Dedifferentiated amniotic fluid mesenchymal stem cell (primary cell): ENCODE measurements around the gene RRAS2.
A peak's percentile ranks its signal among the peaks of the same experiment; 100 is the strongest.
"Not testable (repeated sequence)": the region's sequence is repeated elsewhere in the genome, so short reads cannot be mapped to it uniquely, and the experiment has no call there.

ENCODE experiments used
- DNase-seq: peaks from one replicate; pipeline ENCODE4 v3.0.0-alpha.2; 2016; ENCODE audit errors: extremely low spot score

The RRAS2 gene

GRCh38 chr11:14306481-14306880 lies 52.5 kb downstream of the RRAS2 start:
- no peak for DNase-seq

DNA sequence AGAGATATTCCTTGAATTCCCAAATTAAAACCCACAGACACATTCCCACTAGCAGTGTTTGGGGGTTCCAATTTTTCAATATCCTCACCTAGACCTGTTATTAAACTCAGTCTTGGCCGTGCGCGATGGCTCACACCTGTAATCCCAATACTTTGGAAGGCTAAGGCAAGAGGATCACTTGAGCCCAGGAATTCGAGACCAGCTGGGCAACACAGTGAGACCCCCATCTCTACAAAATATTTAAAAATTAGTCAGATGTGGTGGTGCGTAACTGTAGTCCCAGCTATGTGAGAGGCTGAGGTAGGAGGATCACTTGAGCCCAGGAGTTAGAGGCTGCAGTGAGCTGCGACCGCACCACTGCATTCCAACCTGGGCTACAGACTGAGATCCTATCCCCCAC lies 53.3 kb downstream of the RRAS2 start:
- no peak for DNase-seq

GRCh38 chr11:14304601-14305000 lies 54.4 kb downstream of the RRAS2 start:
- DNase-seq: no peak

DNA sequence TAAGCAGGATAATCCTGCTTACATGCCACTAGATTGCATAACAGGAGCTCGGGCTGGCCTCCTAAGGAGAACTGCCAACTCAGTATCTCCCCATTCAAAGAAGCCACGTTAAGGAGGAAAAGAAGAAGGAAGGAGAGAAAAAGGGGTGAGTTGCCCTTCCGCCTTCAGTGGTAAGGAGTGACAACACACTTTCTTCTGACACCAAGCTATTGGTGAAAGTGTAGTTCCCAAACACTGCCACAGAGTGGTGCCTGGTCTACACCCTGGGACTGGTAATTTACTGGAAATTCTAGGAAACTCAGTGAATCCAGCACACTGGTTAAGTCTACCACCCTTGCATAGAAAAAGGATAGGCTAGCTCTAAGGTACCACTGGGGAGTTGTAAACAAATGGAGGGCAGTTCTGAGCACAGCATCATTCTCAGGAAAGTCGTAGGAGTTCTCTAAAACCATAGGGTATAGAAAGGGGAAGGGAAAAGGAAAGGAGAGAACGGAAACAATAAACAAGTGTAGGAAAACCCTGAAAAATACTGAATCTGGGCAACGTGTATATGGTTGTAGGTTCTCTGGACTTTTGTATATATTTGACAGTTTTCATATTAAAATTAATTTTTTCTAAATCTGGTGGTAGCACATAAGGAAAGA lies 58.2 kb downstream of the RRAS2 start:
- DNase-seq: peak; percentile 73

- DNase-seq: no peak
These were observed 59.1 kb downstream of the RRAS2 start for GRCh38 chr11:14299921-14300320.

DNA sequence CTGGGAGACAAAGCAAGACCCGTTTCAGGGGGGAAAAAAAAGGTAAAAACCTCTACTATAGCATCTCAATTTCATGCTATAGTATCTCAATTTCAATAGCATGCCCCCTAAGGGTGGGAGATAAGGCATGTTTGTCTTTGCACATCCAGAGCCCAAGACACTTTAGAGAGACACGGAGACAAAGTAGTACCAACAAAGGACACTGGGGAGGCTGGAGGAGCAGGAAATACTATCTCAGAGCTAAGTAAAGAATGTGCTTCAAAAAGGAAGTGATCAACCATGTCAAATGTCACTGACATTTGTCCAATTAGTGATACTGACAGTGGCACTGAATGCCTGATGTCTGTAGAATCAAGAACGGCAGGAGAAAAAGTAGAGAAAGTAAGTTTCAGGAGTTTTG lies 68.6 kb downstream of the RRAS2 start:
- no peak for DNase-seq

DNA sequence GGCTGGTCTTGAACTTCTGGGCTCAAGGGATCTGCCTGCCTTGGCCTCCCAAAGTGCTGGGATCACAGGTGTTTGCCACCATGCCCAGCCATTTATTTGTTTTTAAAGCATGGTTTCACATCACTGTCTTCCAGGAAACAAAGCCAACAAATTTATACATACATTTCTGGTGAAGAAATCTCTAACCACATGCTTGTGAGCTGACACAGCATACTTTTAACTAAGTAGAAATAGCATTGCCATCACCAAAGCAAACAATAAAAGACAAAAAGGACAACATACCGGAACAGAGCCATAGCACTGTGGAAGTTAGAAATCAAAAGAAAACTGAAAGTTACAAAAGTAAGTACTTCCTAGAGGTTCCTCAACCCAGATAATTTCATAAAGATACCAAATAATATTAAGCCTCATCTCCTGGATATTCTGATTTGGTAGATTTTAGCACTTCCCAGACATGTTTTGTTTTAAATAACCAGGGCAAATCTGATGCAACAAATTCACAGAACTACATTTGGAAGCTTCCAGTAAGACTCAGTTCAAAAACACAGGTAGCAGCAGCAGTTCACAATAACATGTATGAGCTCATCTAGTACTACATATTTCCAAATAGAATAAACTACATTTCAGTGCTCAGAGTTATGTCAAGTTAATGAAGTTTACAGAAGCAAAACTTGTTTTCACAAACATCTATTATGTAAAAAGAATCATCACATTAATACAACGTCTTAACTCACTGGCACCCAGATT lies 70.6 kb downstream of the RRAS2 start:
- DNase-seq: peak; percentile 87

DNA sequence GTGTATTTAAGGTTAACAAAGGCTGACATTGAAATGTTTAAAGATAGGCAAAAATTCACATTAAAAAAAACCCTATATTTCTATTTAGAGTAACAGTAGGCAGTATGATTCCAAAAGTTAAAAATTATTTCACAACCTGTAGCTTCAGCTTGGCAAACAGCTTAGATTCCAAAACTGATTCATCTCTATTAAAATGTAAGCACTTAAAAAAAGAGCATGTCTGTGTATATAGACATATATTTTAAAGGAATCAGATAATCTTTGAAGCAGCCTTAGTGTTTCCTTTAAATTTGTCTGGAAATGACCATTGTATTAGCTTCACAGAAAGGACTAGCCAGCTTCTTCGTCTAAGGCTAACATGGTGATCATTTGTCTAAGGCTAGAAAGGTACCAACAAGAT lies 80.1 kb downstream of the RRAS2 start:
- DNase-seq: not testable (repeated sequence)

- DNase-seq: no peak
These were observed 83.9 kb downstream of the RRAS2 start for GRCh38 chr11:14275076-14275475.

GRCh38 chr11:14273895-14274294 lies 85.1 kb downstream of the RRAS2 start:
- no peak for DNase-seq

- DNase-seq: no peak
These were observed 88.1 kb downstream of the RRAS2 start for GRCh38 chr11:14270690-14271542.

DNA sequence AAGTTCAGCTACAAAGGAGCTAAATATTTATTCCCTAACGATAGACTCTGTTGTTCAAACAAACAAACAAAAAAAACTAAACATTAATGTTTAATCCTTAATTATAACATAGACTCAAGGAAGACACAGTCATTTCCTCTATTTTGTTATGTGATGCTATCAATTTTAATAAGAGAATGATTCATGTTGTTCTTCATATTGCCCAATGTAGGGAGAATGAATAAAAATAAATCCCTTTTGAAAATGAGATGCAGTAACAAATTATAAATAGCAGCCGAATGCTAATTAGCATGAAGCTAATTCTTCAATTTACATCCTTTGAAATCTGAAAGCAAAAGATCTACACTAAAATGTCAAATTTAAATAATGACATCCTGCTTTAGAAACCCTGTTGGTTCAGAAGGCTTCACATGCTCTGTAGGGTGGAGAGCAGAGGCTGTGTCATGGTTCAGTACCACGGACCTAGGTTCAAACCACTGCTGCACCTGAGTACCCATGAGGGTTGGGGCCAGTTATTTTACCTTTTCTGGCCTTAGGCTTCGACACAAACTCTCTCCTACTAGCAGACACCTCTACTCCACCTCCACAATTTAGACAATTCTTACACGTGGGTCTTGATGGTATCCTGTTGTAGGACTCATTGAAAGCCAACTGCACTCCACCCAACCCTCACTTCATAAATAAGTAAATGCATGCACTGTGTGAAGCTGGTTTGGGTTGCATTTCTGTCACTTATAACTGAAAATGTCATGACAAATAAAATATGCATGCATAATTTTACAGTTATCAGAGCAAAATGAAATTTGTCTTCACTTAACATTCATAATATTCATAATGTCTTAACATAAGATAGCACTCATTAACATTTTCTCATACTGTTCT lies 89.0 kb downstream of the RRAS2 start:
- no peak for DNase-seq

DNA sequence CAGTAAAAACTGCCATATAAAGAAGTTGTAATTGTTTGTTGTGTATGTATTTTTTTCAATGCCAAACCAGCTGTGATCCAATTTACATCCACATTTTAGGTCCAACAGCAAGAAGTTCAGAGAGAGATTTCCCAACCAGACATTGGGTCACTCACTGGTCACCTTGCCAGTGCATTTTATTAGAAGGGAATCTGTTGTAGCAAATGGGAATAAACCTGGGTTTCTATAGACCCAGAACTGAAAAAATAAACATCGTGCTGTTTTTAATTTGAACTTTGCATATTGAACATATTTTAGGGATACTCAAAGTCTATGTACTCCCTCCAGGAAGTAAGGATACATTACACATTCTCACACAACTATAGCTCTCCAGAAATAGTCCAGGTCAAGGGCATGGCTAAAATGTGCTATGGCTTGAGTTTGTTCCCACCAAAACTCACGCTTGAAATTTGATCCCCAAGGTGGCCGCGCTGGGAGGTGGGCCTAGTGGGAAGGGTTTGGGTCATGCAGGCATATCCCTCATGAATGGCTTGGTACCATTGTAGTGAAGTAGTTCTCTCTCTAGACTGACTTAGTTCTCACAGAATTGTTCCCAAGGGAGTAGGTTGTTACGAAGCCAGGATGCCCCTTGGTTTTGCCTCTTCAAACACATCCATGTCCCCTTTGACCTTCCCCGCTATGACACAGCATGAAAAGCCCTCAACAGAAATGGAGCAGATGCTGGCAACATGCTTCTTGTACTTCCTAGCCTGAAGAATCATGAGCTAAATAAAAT lies 90.9 kb downstream of the RRAS2 start:
- DNase-seq: no peak

DNA sequence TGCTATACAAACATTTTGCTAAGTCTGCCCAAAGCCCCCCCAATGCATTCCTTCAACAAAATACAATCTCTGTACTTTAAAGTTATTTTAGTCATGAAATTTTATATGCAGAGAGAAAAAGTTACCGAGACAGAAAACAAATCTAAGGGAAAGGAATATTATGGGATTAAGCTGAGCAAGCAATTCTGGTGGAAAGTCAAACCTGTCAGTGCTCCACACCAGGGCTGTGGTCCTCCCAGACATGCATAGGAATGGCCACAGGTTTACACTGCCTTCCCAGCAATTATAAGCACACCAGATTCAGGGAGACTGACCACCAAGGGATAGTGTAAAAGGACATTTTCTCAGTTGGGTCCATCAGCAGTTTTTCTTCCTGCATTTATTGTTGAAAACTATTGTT lies 92.4 kb downstream of the RRAS2 start:
- no peak for DNase-seq

DNA sequence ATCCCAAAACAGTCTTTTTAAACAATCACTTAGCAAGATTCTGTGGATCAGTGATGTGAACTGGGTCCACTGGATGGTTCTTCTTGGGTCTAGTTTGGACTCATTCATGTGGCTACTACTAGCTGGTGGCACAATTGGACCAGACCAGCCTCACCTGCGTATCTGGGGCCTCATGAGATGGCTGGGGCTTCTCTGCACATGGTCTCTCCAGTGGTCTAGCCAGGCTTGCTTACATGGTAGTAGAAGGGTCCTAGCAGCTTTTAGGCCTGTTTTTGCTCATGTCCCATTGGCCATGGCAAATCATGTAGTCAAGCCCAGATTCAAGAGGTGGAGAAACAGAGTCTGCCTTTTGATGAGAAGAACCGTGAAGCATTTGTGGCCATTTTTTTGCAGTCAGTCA lies 94.0 kb downstream of the RRAS2 start:
- DNase-seq: no peak

DNA sequence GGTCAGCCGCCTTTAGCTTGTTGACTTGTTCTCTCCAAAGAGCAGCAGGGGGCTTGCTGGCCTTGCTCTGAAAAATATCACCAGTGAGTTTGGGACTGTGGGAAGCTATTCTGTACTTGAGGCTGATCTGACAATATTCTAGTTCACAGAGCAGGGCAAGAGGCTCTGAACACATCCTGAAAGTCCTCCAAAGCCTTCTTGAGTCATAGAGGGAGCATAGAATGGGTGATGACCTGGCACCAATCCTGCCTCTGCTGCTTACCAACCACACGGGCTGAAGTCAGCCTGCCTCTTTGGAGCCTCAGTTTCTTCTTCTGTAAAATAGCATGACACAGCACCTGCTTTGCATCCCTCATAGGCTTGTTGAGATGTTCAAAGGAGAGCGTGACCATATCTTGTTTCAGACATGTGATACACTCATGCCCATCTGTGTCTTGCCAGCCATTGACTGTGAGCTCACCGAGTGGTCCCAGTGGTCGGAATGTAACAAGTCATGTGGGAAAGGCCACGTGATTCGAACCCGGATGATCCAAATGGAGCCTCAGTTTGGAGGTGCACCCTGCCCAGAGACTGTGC lies 96.6 kb downstream of the RRAS2 start:
- DNase-seq: no peak

- no peak for DNase-seq
These were observed 97.9 kb downstream of the RRAS2 start for GRCh38 chr11:14261066-14261465.

- no peak for DNase-seq
These were observed 99.1 kb downstream of the RRAS2 start for GRCh38 chr11:14259878-14260277.

GRCh38 chr11:14259186-14259784 lies 99.7 kb downstream of the RRAS2 start:
- no peak for DNase-seq
